Esophagus muscularis mucosa (tissue), 3 donors: ENCODE data around the gene NUP210.

Experiments
- EP300 ChIP-seq: sonication (generic); formaldehyde crosslinking; IDR thresholded peaks from one replicate; pipeline ENCODE4 v1.6.1; 2017; ENCODE audit warnings: antibody characterized with exemption
- TF ChIP-seq, protein P1 (sequence below), 3 experiments: fragments of 200-600 bp in 2 of 3; fragments of 450-650 bp in 1 of 3; sonication (generic) in 2 of 3; IDR thresholded peaks; one replicate each; pipeline ENCODE4 v1.5.1; 2017 to 2019; ENCODE audit warnings: antibody characterized with exemption in 3 of 3, mild to moderate bottlenecking in 2 of 3, moderate library complexity in 1 of 3

DNA sequence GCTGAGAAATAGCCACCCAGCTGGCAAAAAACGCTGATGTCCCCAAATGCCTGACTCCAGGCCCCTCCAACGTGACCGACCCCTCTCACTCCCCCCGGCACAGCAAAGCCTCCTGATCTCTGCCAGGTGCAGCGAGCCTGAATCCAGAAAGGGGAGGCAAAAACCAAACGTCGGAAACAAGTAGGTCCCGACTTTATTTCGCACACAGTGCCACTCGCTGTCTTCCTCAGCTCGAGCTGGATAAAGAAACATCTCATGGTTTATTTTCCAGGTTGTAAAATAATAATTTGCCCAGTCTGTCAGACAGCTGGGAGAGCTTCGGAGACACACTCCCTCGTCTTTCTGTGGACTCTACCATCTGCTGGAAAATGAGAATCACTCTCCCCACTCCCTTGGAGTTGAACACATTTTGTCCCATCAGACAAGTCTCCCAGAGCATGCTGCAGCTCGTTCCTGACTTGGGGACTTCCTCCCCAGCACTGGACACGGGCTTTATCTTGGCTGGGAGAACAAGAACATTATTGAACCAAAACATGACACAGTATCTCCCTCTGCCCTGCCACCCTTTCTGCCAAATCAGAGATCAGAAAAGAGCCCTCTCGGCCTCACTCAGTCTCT lies 142.8 kb downstream of the NUP210 start:
- TF ChIP-seq, protein P1, sequence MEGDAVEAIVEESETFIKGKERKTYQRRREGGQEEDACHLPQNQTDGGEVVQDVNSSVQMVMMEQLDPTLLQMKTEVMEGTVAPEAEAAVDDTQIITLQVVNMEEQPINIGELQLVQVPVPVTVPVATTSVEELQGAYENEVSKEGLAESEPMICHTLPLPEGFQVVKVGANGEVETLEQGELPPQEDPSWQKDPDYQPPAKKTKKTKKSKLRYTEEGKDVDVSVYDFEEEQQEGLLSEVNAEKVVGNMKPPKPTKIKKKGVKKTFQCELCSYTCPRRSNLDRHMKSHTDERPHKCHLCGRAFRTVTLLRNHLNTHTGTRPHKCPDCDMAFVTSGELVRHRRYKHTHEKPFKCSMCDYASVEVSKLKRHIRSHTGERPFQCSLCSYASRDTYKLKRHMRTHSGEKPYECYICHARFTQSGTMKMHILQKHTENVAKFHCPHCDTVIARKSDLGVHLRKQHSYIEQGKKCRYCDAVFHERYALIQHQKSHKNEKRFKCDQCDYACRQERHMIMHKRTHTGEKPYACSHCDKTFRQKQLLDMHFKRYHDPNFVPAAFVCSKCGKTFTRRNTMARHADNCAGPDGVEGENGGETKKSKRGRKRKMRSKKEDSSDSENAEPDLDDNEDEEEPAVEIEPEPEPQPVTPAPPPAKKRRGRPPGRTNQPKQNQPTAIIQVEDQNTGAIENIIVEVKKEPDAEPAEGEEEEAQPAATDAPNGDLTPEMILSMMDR (IDR thresholded peaks at IDR 0.05): no peak
- TF ChIP-seq EP300: no peak
